ENCODE data around the gene STATH.

The STATH gene

DNA sequence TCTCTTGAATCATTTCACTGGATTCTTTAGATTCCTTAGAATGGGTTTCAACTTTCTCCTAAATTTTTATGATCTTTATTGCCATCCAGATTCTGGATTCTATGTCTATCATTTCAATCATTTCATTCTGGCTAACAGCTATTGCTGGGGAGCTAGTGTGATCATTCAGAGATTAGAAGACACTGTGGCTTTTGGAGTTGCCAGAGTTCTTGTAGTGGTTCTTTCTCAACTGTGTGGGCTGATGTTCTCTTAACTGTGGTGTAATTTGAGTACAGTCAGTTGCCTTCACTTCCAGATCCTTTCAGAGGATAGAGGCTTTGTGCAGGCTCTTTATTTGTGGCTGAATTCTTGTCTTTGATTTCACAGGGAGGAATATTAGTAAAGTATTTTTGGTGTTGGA, 18.2 kb upstream of the STATH start:
- no peak overlapping the region for H3K4me3 ChIP-seq (ENCODE audit: low read depth, low read length, poor library complexity, severe bottlenecking)
- H3K4me2 ChIP-seq (ENCODE audit: low read length): no peak overlapping the region
- H3K9me2 ChIP-seq (ENCODE audit: low read depth, low read length): no peaks in the 10 kb centered on the region
- no peaks in the 10 kb centered on the region for H3K27me3 ChIP-seq (ENCODE audit: insufficient read depth, low read length)
- H3K4me1 ChIP-seq (ENCODE audit: insufficient read depth, low read length, severe bottlenecking): no peaks in the 10 kb centered on the region
- no peaks in the 10 kb centered on the region for H3K36me3 ChIP-seq (ENCODE audit: insufficient read depth, low read length)
- H3K27ac ChIP-seq (ENCODE audit: low read depth, low read length, poor library complexity, severe bottlenecking): no peak overlapping the region
- 0 out of 2 replicates have a peak, but pooled peaks cover 2% of the 10 kb centered on the region for H3F3A ChIP-seq (ENCODE audit: insufficient read depth, low read length)
- TF ChIP-seq EZH2 (IDR thresholded peaks at IDR 0.05; ENCODE audit: borderline replicate concordance, low read length): no peak
- TF ChIP-seq, protein P1, sequence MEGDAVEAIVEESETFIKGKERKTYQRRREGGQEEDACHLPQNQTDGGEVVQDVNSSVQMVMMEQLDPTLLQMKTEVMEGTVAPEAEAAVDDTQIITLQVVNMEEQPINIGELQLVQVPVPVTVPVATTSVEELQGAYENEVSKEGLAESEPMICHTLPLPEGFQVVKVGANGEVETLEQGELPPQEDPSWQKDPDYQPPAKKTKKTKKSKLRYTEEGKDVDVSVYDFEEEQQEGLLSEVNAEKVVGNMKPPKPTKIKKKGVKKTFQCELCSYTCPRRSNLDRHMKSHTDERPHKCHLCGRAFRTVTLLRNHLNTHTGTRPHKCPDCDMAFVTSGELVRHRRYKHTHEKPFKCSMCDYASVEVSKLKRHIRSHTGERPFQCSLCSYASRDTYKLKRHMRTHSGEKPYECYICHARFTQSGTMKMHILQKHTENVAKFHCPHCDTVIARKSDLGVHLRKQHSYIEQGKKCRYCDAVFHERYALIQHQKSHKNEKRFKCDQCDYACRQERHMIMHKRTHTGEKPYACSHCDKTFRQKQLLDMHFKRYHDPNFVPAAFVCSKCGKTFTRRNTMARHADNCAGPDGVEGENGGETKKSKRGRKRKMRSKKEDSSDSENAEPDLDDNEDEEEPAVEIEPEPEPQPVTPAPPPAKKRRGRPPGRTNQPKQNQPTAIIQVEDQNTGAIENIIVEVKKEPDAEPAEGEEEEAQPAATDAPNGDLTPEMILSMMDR (IDR thresholded peaks at IDR 0.05; ENCODE audit: low read length): no peak
- H3K9ac ChIP-seq (ENCODE audit: low read length): no peak overlapping the region
- no peaks in the 10 kb centered on the region for H4K20me1 ChIP-seq (ENCODE audit: insufficient read depth, low read length)
- H3K9me3 ChIP-seq (ENCODE audit: low read length): no peaks in the 10 kb centered on the region
- H3K79me2 ChIP-seq (ENCODE audit: insufficient read depth, low read length): no peaks in the 10 kb centered on the region
- H2AFZ ChIP-seq (ENCODE audit: low read length): no peak overlapping the region

DNA sequence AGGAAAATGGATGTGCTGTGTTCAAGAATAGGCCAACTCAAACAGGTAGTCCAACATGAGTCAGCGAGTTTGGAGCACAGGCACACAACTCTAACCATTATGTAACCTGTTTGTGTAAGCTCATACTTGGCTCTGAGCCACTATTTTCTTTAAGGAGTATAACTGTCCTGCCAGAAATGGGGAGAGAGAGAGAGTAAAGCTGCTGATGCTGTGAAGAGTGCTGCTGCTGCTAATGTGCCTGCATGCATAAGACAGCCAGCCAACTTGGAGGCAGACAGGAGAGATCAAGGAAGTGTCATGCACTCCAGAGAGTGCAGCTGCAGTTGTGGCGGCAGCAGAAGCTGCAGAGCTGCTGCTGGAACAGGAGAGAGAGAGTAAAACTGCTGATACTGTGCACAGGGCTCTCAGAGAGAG, 11.7 kb upstream of the STATH start:
- H3K9me2 ChIP-seq (ENCODE audit: low read depth, low read length): no peaks in the 10 kb centered on the region
- H2AFZ ChIP-seq (ENCODE audit: low read length): no peak overlapping the region
- no peaks in the 10 kb centered on the region for H3K36me3 ChIP-seq (ENCODE audit: insufficient read depth, low read length)
- no peaks in the 10 kb centered on the region for H3K27me3 ChIP-seq (ENCODE audit: insufficient read depth, low read length)
- no peaks in the 10 kb centered on the region for H3F3A ChIP-seq (ENCODE audit: insufficient read depth, low read length)
- TF ChIP-seq, protein P1 (IDR thresholded peaks at IDR 0.05; ENCODE audit: low read length): no peak
- no peak for TF ChIP-seq EZH2 (IDR thresholded peaks at IDR 0.05; ENCODE audit: borderline replicate concordance, low read length)
- H3K27ac ChIP-seq (ENCODE audit: low read depth, low read length, poor library complexity, severe bottlenecking): no peak overlapping the region
- no peaks in the 10 kb centered on the region for H3K9me3 ChIP-seq (ENCODE audit: low read length)
- H3K4me1 ChIP-seq (ENCODE audit: insufficient read depth, low read length, severe bottlenecking): no peaks in the 10 kb centered on the region
- no peaks in the 10 kb centered on the region for H3K79me2 ChIP-seq (ENCODE audit: insufficient read depth, low read length)
- no peak overlapping the region for H3K4me3 ChIP-seq (ENCODE audit: low read depth, low read length, poor library complexity, severe bottlenecking)
- H3K9ac ChIP-seq (ENCODE audit: low read length): no peak overlapping the region
- no peak overlapping the region for H3K4me2 ChIP-seq (ENCODE audit: low read length)
- no peaks in the 10 kb centered on the region for H4K20me1 ChIP-seq (ENCODE audit: insufficient read depth, low read length)

DNA sequence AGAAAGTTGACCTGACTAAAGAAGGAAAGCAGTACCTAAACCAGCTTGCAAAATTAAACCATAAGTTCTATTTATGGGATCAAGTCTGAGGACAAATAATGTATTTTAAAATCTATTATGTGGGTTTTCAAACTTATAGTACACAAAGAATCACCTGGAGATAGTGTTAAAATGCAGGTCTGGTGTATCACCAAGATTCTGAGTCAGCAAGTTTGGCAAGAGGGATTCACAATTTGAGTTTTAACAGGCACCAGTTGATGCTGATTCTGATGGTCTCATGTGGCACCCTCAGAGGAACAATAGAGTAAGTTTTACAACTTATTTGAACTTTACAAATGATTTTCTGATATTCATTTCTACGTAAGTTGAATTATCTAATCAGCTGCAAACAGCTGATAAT, 9.1 kb upstream of the STATH start:
- Histone ChIP-seq H2AFZ (ENCODE audit: low read length) (no peak overlapping the region), H3K79me2 (ENCODE audit: insufficient read depth, low read length) (no peaks in the 10 kb centered on the region), H3K27ac (ENCODE audit: low read depth, low read length, poor library complexity, severe bottlenecking) (no peak overlapping the region), H3F3A (ENCODE audit: insufficient read depth, low read length) (no peaks in the 10 kb centered on the region), H3K36me3 (ENCODE audit: insufficient read depth, low read length) (no peaks in the 10 kb centered on the region), H3K4me1 (ENCODE audit: insufficient read depth, low read length, severe bottlenecking) (no peaks in the 10 kb centered on the region), H4K20me1 (ENCODE audit: insufficient read depth, low read length) (no peaks in the 10 kb centered on the region), H3K27me3 (ENCODE audit: insufficient read depth, low read length) (no peaks in the 10 kb centered on the region), H3K9me2 (ENCODE audit: low read depth, low read length) (no peaks in the 10 kb centered on the region), H3K4me2 (ENCODE audit: low read length) (no peak overlapping the region), H3K9me3 (ENCODE audit: low read length) (no peaks in the 10 kb centered on the region), H3K9ac (ENCODE audit: low read length) (no peak overlapping the region), H3K4me3 (ENCODE audit: low read depth, low read length, poor library complexity, severe bottlenecking) (no peak overlapping the region)
- no peak for TF ChIP-seq EZH2 (IDR thresholded peaks at IDR 0.05; ENCODE audit: borderline replicate concordance, low read length)
- TF ChIP-seq, protein P1 (IDR thresholded peaks at IDR 0.05; ENCODE audit: low read length): no peak
